Measurements from ENCODE around the gene BICC1. TPM values are rescaled to one million over a fixed set of nuclear protein-coding genes. Genes with fewer than 3 reads are reported as not detected.

Gene BICC1
- total and polyA plus RNA-seq, 2 of the 8 experiments (the other 6 are each of a cell fraction or from before 2014, with no cell fraction given) = 0.20 to 0.73 TPM

GRCh38 chr10:58870070-58870469 lies 357.4 kb downstream of the BICC1 start:
- H3K36me3 ChIP-seq (ENCODE audit: control insufficient read depth in 2 of 4, insufficient read depth in 4 of 4, low read length in 3 of 4) = no peaks in the 10 kb centered on the region
- no peak overlapping the region for H2BK15ac ChIP-seq (ENCODE audit: low read length)
- H3K27ac ChIP-seq (ENCODE audit: low read depth, low read length) = no peak overlapping the region
- FAIRE-seq (no peak), DNase-seq (ENCODE audit: low read depth in 1 of 2, low spot score in 2 of 2) (no peak)
- H3K23ac ChIP-seq (ENCODE audit: insufficient read length) = no peak overlapping the region
- H4K8ac ChIP-seq (ENCODE audit: extremely low read depth, insufficient read depth, low read length) = no peak overlapping the region
- WGBS, 2 experiments (ENCODE audit: extremely low coverage in 1 of 2, insufficient coverage in 1 of 2, insufficient read length in 1 of 2, insufficient replicate concordance in 2 of 2, low coverage in 1 of 2, low lambda C conversion rate in 2 of 2, missing lambda C conversion rate in 1 of 2) = 96% methylated on average over 4 of the region's 4 CpGs; no CpG with 5 or more reads in 1 of the 2 experiments
- no peak overlapping the region for H2BK12ac ChIP-seq (ENCODE audit: low read depth, low read length)
- no peak overlapping the region for H4K91ac ChIP-seq (replicated peaks; ENCODE audit: insufficient read length, low read length)
- no peaks in the 10 kb centered on the region for H3K23me2 ChIP-seq (ENCODE audit: low read depth, low read length)
- no peak overlapping the region for H3K4ac ChIP-seq (replicated peaks; ENCODE audit: insufficient read length, low read depth, low read length)
- H2AK5ac ChIP-seq (ENCODE audit: low read depth, low read length) = no peak overlapping the region
- CTCF ChIA-PET (ENCODE audit: partially characterized antibody) = interaction anchor here (1.5 kb wide), 1 partner anchor 82 kb away, joined by 3 read pairs; no protein-coding TSS in a partner anchor
- H3K4me2 ChIP-seq (ENCODE audit: insufficient read depth in 1 of 2, low read depth in 2 of 2, low read length in 2 of 2) = no peak overlapping the region
- H3K56ac ChIP-seq (replicated peaks; ENCODE audit: insufficient read length, low read depth, low read length) = no peak overlapping the region
- POLR2A ChIA-PET (ENCODE audit: partially characterized antibody) = no interaction called here
- H3K79me1 ChIP-seq (ENCODE audit: low read depth, low read length) = no peaks in the 10 kb centered on the region
- H2BK5ac ChIP-seq (ENCODE audit: low read depth, low read length) = no peak overlapping the region
- H3K27me3 ChIP-seq (replicated peaks in 1 of 4; ENCODE audit: control insufficient read depth in 3 of 4, extremely low read depth in 1 of 4, insufficient read depth in 3 of 4, low read length in 3 of 4) = no peaks in the 10 kb centered on the region
- no peak overlapping the region for H2AFZ ChIP-seq (ENCODE audit: low read length)
- no peak overlapping the region for H3K14ac ChIP-seq (ENCODE audit: insufficient read length)
- no peak overlapping the region for H2BK120ac ChIP-seq (replicated peaks; ENCODE audit: low read depth, low read length)
- no peak overlapping the region for H3K4me3 ChIP-seq (ENCODE audit: extremely low read depth in 1 of 4, insufficient read depth in 2 of 4, low read depth in 3 of 4, low read length in 4 of 4)
- H3K4me1 ChIP-seq (replicated peaks in 1 of 4; ENCODE audit: control insufficient read depth in 3 of 4, insufficient read depth in 4 of 4, low read length in 3 of 4) = no peaks in the 10 kb centered on the region
- TF ChIP-seq EGR1 (IDR thresholded peaks at IDR 0.05; ENCODE audit: borderline replicate concordance, low read depth, low read length) (no peak), KDM5A (IDR thresholded peaks at IDR 0.05; ENCODE audit: low read length) (no peak), CEBPB (IDR thresholded peaks at IDR 0.05; ENCODE audit: low read depth, low read length) (no peak), CBX5 (IDR thresholded peaks at IDR 0.05; ENCODE audit: low read depth, low read length) (no peak), MAX (IDR thresholded peaks at IDR 0.05) (no peak)
- no peak overlapping the region for H3K9ac ChIP-seq (replicated peaks in 1 of 4; ENCODE audit: extremely low read depth in 1 of 4, low read depth in 3 of 4, low read length in 3 of 4)
- no peak overlapping the region for H3K18ac ChIP-seq (ENCODE audit: extremely low read depth, low read length)
- no peaks in the 10 kb centered on the region for H4K20me1 ChIP-seq (replicated peaks in 1 of 2; ENCODE audit: control insufficient read depth in 1 of 2, insufficient read depth in 2 of 2, low read length in 2 of 2)
- H3K9me3 ChIP-seq (ENCODE audit: insufficient read depth in 2 of 2, low read depth in 1 of 2, low read length in 1 of 2) = 0 out of 4 replicates have a peak, but pooled peaks cover 0 to 3% of the 10 kb centered on the region in 2 experiments
- H3K79me2 ChIP-seq (ENCODE audit: control insufficient read depth in 1 of 2, insufficient read depth in 2 of 2, low read length in 2 of 2) = no peaks in the 10 kb centered on the region
- no peak overlapping the region for H4K5ac ChIP-seq (ENCODE audit: insufficient read length, low read depth, low read length)
- no peak overlapping the region for H2BK20ac ChIP-seq (ENCODE audit: low read length)
